SU-DHL-6 (cell line): ENCODE results near the gene DISP1.

Experiments
- CTCF ChIP-seq: fragments of 200-600 bp; sonication (generic); IDR thresholded peaks from one replicate; pipeline ENCODE4 v1.5.1; 2017; ENCODE audit warnings: antibody characterized with exemption, mild to moderate bottlenecking, low read length, moderate library complexity; ENCODE audit not compliant: insufficient read depth, poor library complexity, severe bottlenecking
- EZH2phosphoT487 ChIP-seq: fragments of 200-600 bp; sonication (generic), shearing (Covaris generic); conservative IDR thresholded peaks from 2 replicates; pipeline ENCODE4 v1.6.1; 2018; ENCODE audit warnings: mild to moderate bottlenecking, antibody characterized with exemption, low read length, moderate library complexity, mixed read lengths

GRCh38 chr1:222790520-222790919 is 24.3 kb upstream of the DISP1 start:
- TF ChIP-seq CTCF, result no peak
- TF ChIP-seq EZH2phosphoT487, result no peak
